Measurements from ENCODE around the gene MLLT3. TPM values are rescaled to one million over a fixed set of nuclear protein-coding genes. Genes with fewer than 3 reads are reported as not detected.

MLLT3 gene
- total and polyA plus RNA-seq, 2 of the 13 experiments (the other 11 are each of a cell fraction or from before 2014, with no cell fraction given), result 12.3 to 12.6 TPM

GRCh38 chr9:20551835-20552234 lies 70.5 kb downstream of the MLLT3 start (continued):
- TF ChIP-seq POGK (CRISPR knock-in tag; conservative IDR thresholded peaks at IDR 0.05), result no peak
- TF ChIP-seq ZSCAN29 (CRISPR knock-in tag; conservative IDR thresholded peaks at IDR 0.05), result no peak
- TF ChIP-seq ZSCAN30 (CRISPR knock-in tag; IDR thresholded peaks at IDR 0.05), result no peak
- TF ChIP-seq SNAPC5 (CRISPR knock-in tag; IDR thresholded peaks at IDR 0.05; ENCODE audit: borderline replicate concordance), result no peak
- TF ChIP-seq SOX5 (CRISPR knock-in tag; IDR thresholded peaks at IDR 0.05; ENCODE audit: borderline replicate concordance), result no peak
- no peak for TF ChIP-seq MED1 (CRISPR knock-in tag; IDR thresholded peaks at IDR 0.05)
- no peak for TF ChIP-seq MTA1 (CRISPR knock-in tag; IDR thresholded peaks at IDR 0.05; ENCODE audit: borderline replicate concordance)
- no peak for TF ChIP-seq ZNF775 (CRISPR knock-in tag; IDR thresholded peaks at IDR 0.05; ENCODE audit: borderline replicate concordance)

DNA sequence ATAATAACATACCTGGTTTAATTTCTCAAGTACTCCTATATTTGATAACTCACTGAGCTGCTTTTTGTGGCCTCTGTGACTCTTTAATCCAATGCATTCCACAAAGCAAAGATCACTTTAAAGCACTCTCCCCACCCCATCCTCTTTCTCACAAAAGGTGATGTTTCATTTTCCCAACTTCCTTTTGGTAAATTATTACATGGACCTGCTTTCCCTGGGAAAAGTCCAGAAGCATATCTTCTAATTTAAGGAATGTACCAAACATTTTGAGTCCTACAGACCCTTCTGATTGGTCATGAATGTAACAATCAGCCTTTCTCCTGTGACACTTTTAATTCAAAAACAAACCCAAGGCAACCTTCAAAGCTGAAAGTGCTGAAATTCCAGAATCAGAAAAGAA lies 71.1 kb downstream of the MLLT3 start:
- ChIA-PET CTCF (ENCODE audit: low intra/inter-chr PET ratio, low total read pairs) (no interaction called here), POLR2A (interaction anchor here (0.5 kb wide), 1 partner anchor 398 kb away, joined by 3 read pairs; no protein-coding TSS in a partner anchor)
- H3K4me3 ChIP-seq (replicated peaks in 1 of 3; ENCODE audit: insufficient read depth in 1 of 3, low read depth in 2 of 3, low read length in 3 of 3), result no peak overlapping the region
- ATAC-seq, result no peak; the same call in 1 of the 3 replicates
- peaks cover 3% of the 10 kb centered on the region for H3K79me2 ChIP-seq (ENCODE audit: insufficient read depth, low read length)
- H3K4me2 ChIP-seq (ENCODE audit: low read depth, low read length), result no peak overlapping the region
- in situ Hi-C loops (cut with HindIII; ENCODE audit: extremely low pct_ligation_motif_present, low pct_unique_long_range_greater_than_20kb), result loop anchor here (10.0 kb wide), 1 partner anchor 54 kb away; no protein-coding TSS in a partner anchor
- no peaks in the 10 kb centered on the region for H3K36me3 ChIP-seq (replicated peaks in 1 of 2; ENCODE audit: control insufficient read depth in 1 of 2, insufficient read depth in 2 of 2, low read length in 2 of 2)
- intact Hi-C loops (cut with micrococcal nuclease; ENCODE audit: unreplicated experiment), result loop anchor here (5.0 kb wide), 1 partner anchor 71 kb away; the partner anchor contains the start of gene MLLT3
- H3K27ac ChIP-seq (ENCODE audit: extremely low read length, insufficient read depth, low read length), result no peak overlapping the region
- H3K27me3 ChIP-seq (ENCODE audit: control insufficient read depth in 1 of 2, insufficient read depth in 2 of 2, low read length in 2 of 2), result no peaks in the 10 kb centered on the region
- BruUV-seq (replicated peaks), result no TSS peak
- no peaks in the 10 kb centered on the region; the same call in 1 of the 2 replicates for H4K20me1 ChIP-seq (ENCODE audit: insufficient read depth, low read length)
- no peaks in the 10 kb centered on the region for H3K9me3 ChIP-seq (ENCODE audit: low read length)
- TF ChIP-seq, protein P1, sequence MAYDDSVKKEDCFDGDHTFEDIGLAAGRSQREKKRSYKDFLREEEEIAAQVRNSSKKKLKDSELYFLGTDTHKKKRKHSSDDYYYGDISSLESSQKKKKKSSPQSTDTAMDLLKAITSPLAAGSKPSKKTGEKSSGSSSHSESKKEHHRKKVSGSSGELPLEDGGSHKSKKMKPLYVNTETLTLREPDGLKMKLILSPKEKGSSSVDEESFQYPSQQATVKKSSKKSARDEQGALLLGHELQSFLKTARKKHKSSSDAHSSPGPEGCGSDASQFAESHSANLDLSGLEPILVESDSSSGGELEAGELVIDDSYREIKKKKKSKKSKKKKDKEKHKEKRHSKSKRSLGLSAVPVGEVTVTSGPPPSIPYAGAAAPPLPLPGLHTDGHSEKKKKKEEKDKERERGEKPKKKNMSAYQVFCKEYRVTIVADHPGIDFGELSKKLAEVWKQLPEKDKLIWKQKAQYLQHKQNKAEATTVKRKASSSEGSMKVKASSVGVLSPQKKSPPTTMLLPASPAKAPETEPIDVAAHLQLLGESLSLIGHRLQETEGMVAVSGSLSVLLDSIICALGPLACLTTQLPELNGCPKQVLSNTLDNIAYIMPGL (CRISPR knock-in tag; IDR thresholded peaks at IDR 0.05; ENCODE audit: borderline replicate concordance in 1 of 2, low read depth in 1 of 2), result no peak
- TF ChIP-seq, protein P2, sequence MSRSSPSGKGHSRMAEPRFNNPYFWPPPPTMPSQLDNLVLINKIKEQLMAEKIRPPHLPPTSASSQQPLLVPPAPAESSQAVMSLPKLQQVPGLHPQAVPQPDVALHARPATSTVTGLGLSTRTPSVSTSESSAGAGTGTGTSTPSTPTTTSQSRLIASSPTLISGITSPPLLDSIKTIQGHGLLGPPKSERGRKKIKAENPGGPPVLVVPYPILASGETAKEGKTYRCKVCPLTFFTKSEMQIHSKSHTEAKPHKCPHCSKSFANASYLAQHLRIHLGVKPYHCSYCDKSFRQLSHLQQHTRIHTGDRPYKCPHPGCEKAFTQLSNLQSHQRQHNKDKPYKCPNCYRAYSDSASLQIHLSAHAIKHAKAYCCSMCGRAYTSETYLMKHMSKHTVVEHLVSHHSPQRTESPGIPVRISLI (CRISPR knock-in tag; IDR thresholded peaks at IDR 0.05; ENCODE audit: borderline replicate concordance), result peak; percentile 16; the same call in 1 of the 2 replicates
- FAIRE-seq, result no peak
- peak; percentile 24 for DNase-seq (ENCODE audit: low spot score)
- H3K4me1 ChIP-seq (ENCODE audit: insufficient read depth, low read length), result peaks cover 32% of the 10 kb centered on the region
- no peak overlapping the region for H3K9ac ChIP-seq (ENCODE audit: insufficient read depth, low read depth, low read length)
- H2AFZ ChIP-seq (ENCODE audit: low read length), result no peak overlapping the region

Data from HepG2 (cell line).